WTC11 (cell line): ENCODE results near the gene CGREF1. TPM values are rescaled to one million over a fixed set of nuclear protein-coding genes. Genes with fewer than 3 reads are reported as not detected.

Source experiments
- ATAC-seq: fragments of 200-7000 bp; cut with Tn5 transposase; 2 replicates; pipeline ENCODE4 v1.10.0; 2021; ENCODE audit warnings: mild to moderate bottlenecking, moderate library complexity
- CTCF ChIA-PET: fragments of 300-600 bp; sonication (Branson Sonifier 250); formaldehyde crosslinking; loops from one replicate; lab custom pipeline; 2021; ENCODE audit warnings: antibody characterized with exemption; lab: Charles Lee
- POLR2A ChIA-PET: fragments of 350-600 bp; sonication (Branson Sonifier 250); formaldehyde crosslinking; loops from one replicate; lab custom pipeline; 2021; ENCODE audit warnings: antibody characterized with exemption; lab: Charles Lee
- DNase-seq: peaks from one replicate; pipeline ENCODE4 v3.0.0; 2021; ENCODE audit warnings: low spot score
- H3K27ac Mint-ChIP-seq: 2 replicates; pipeline ENCODE4 v1.8.0; 2021; ENCODE audit warnings: mixed read lengths
- H3K27me3 Mint-ChIP-seq: 2 replicates; pipeline ENCODE4 v1.8.0; 2021; ENCODE audit warnings: low read depth, mild to moderate bottlenecking, moderate library complexity, mixed read lengths
- H3K36me3 Mint-ChIP-seq: 2 replicates; pipeline ENCODE4 v1.8.0; 2021; ENCODE audit warnings: mixed read lengths
- H3K4me1 Mint-ChIP-seq: 2 replicates; pipeline ENCODE4 v1.8.0; 2022; ENCODE audit warnings: mixed read lengths
- H3K4me3 Mint-ChIP-seq: 2 replicates; pipeline ENCODE4 v1.8.0; 2021; ENCODE audit warnings: mild to moderate bottlenecking, moderate library complexity, mixed read lengths
- H3K9me3 Mint-ChIP-seq: 2 replicates; pipeline ENCODE4 v1.8.0; 2021; ENCODE audit warnings: mixed read lengths
- AFF4 ChIP-seq: sonication (generic); formaldehyde crosslinking; IDR thresholded peaks from 2 replicates; pipeline ENCODE4 v1.8.1; 2023; ENCODE audit warnings: mild to moderate bottlenecking, missing genetic modification reagents, borderline replicate concordance
- AR ChIP-seq: fragments of 250-450 bp; sonication (Bioruptor Pico); IDR thresholded peaks from 2 replicates; pipeline ENCODE4 v1.9.0; 2021; ENCODE audit warnings: mild to moderate bottlenecking
- ATF1 ChIP-seq: sonication (generic); formaldehyde crosslinking; IDR thresholded peaks from 2 replicates; pipeline ENCODE4 v1.8.1; 2023; ENCODE audit warnings: mild to moderate bottlenecking, moderate library complexity, missing genetic modification reagents
- ATF2 ChIP-seq: sonication (generic); formaldehyde crosslinking; IDR thresholded peaks from 2 replicates; pipeline ENCODE4 v1.8.1; 2022; ENCODE audit warnings: low read depth, missing genetic modification reagents, borderline replicate concordance
- E2F5 ChIP-seq: sonication (generic); formaldehyde crosslinking; IDR thresholded peaks from 2 replicates; pipeline ENCODE4 v1.8.1; 2022; ENCODE audit warnings: mild to moderate bottlenecking, moderate library complexity, missing genetic modification reagents
- ESRRA ChIP-seq: sonication (generic); formaldehyde crosslinking; IDR thresholded peaks from 2 replicates; pipeline ENCODE4 v1.8.1; 2022; ENCODE audit warnings: mild to moderate bottlenecking, missing genetic modification reagents, borderline replicate concordance
- ETV6 ChIP-seq: sonication (generic); formaldehyde crosslinking; IDR thresholded peaks from 2 replicates; pipeline ENCODE4 v1.8.1; 2022; ENCODE audit warnings: mild to moderate bottlenecking, missing genetic modification reagents
- FOXK1 ChIP-seq: sonication (generic); formaldehyde crosslinking; IDR thresholded peaks from 2 replicates; pipeline ENCODE4 v1.8.0; 2022; ENCODE audit warnings: mild to moderate bottlenecking, moderate library complexity, missing genetic modification reagents
- FOXP1 ChIP-seq: sonication (generic); formaldehyde crosslinking; IDR thresholded peaks from 2 replicates; pipeline ENCODE4 v1.8.0; 2022; ENCODE audit warnings: missing genetic modification reagents, mild to moderate bottlenecking, moderate library complexity, borderline replicate concordance
- GTF2I ChIP-seq: fragments of 250-450 bp; sonication (Bioruptor Pico); conservative IDR thresholded peaks from 2 replicates; pipeline ENCODE4 v1.4.0; 2021; ENCODE audit warnings: mild to moderate bottlenecking
- HMGA2 ChIP-seq: fragments of 250-450 bp; sonication (Bioruptor Pico); IDR thresholded peaks from 2 replicates; pipeline ENCODE4 v1.4.0; 2021; ENCODE audit warnings: mild to moderate bottlenecking, moderate library complexity
- MAX ChIP-seq: sonication (generic); formaldehyde crosslinking; IDR thresholded peaks from 2 replicates; pipeline ENCODE4 v1.8.0; 2022; ENCODE audit warnings: mild to moderate bottlenecking, missing genetic modification reagents
- MYBL2 ChIP-seq: sonication (generic); formaldehyde crosslinking; IDR thresholded peaks from 2 replicates; pipeline ENCODE4 v1.8.1; 2023; ENCODE audit warnings: mild to moderate bottlenecking, moderate library complexity, missing genetic modification reagents
- NR2C2 ChIP-seq: sonication (generic); formaldehyde crosslinking; IDR thresholded peaks from 2 replicates; pipeline ENCODE4 v1.8.0; 2022; ENCODE audit warnings: mild to moderate bottlenecking, missing genetic modification reagents
- SMAD3 ChIP-seq: sonication (generic); formaldehyde crosslinking; IDR thresholded peaks from 2 replicates; pipeline ENCODE4 v1.8.0; 2022; ENCODE audit warnings: missing genetic modification reagents, mild to moderate bottlenecking, borderline replicate concordance
- SOX15 ChIP-seq: fragments of 250-450 bp; sonication (Bioruptor Pico); IDR thresholded peaks from 2 replicates; pipeline ENCODE4 v1.9.0; 2021; ENCODE audit warnings: mild to moderate bottlenecking
- ZNF138 ChIP-seq: sonication (generic); formaldehyde crosslinking; conservative IDR thresholded peaks from 2 replicates; pipeline ENCODE4 v1.8.1; 2022; ENCODE audit warnings: mild to moderate bottlenecking, moderate library complexity, missing genetic modification reagents
- ZNF232 ChIP-seq: sonication (generic); formaldehyde crosslinking; IDR thresholded peaks from 2 replicates; pipeline ENCODE4 v1.8.0; 2022; ENCODE audit warnings: mild to moderate bottlenecking, missing genetic modification reagents
- total RNA-seq: library from RNA; stranded (reverse); gene quantifications from 3 replicates; pipeline ENCODE4 v1.2.3, GENCODE V29; 2021

The CGREF1 gene
- total RNA-seq, 1 experiment from 2014 or later, result 3.5 TPM

- H3K4me1 Mint-ChIP-seq, result peaks cover 14% of the 10 kb centered on the region
- H3K36me3 Mint-ChIP-seq, result peaks cover 9% of the 10 kb centered on the region
- no peak for ATAC-seq
- DNase-seq, result no peak
- TF ChIP-seq SMAD3 (CRISPR knock-in tag) (no peak), ATF2 (CRISPR knock-in tag) (no peak), ESRRA (no peak), AFF4 (CRISPR knock-in tag) (no peak), ZNF232 (no peak), SOX15 (CRISPR knock-in tag) (no peak), ZNF138 (CRISPR knock-in tag) (no peak), GTF2I (CRISPR knock-in tag) (no peak), E2F5 (CRISPR knock-in tag) (no peak), NR2C2 (CRISPR knock-in tag) (no peak), MAX (CRISPR knock-in tag) (no peak), AR (no peak), MYBL2 (CRISPR knock-in tag) (no peak), ETV6 (no peak), FOXP1 (no peak), HMGA2 (CRISPR knock-in tag) (no peak), FOXK1 (CRISPR knock-in tag) (no peak), ATF1 (no peak)
- no peak overlapping the region for H3K4me3 Mint-ChIP-seq
- POLR2A ChIA-PET, result no interaction called here
- H3K27me3 Mint-ChIP-seq, result peaks cover 5% of the 10 kb centered on the region
- H3K27ac Mint-ChIP-seq, result no peak overlapping the region
- CTCF ChIA-PET, result interaction anchor here (1.0 kb wide), 1 partner anchor 33 kb away, joined by 4 read pairs; no protein-coding TSS in a partner anchor
- H3K9me3 Mint-ChIP-seq, result no peaks in the 10 kb centered on the region
Observed at GRCh38 chr2:27137322-27137935, 18.5 kb upstream of the CGREF1 start.
